A673 (cell line): ENCODE data around the gene SHISA7.

Source experiments
- EZH2 ChIP-seq: fragments of 200-600 bp; sonication (generic); IDR thresholded peaks from 2 replicates; pipeline ENCODE4 v1.6.1; 2017; ENCODE audit warnings: borderline replicate concordance, low read depth, mild to moderate bottlenecking, mixed read lengths, antibody characterized with exemption, low read length; ENCODE audit not compliant: poor library complexity, severe bottlenecking
- TF ChIP-seq, protein P1 (sequence below): fragments of 300-800, 200-600 bp; sonication (generic); conservative IDR thresholded peaks from 2 replicates; pipeline ENCODE4 v1.5.1; 2017; ENCODE audit warnings: low read depth, mild to moderate bottlenecking, antibody characterized with exemption, low read length, moderate library complexity, mixed read lengths

DNA sequence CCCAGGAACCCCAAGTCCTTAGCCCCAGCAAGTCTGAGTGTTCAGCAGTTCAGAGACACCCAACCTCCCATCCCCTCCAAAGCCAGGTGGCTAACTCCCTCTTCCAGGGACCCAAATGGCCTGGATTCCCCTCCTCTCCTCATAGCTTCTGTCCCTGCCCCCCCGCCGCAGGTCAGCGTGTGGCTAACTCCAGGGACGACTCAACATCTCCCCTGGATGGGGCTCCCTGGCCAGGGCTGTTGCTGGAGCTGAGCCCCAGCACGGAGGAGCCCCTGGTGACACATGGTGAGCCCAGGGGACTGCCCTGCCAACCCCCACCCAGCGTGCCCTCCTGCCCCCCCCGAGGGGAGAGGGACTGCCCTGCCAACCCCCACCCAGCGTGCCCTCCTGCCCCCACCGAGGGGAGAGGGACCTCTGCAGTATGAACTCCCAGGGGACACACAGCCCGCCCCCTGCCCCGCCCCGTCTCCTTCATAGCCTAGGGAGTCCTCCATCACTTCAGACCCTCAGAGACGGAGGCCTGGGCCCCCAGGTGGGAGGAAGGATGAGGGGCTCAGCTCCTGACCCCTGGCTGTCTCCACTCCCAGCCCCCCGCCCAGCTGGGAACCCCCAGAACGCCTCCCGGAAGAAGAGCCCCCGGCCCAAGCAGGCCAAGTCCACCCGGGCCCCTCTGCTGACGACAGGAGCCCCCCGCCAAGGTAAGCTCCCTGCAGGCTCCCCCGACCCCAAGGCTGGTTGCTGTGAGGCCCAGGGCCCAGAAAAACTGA lies 46.8 kb upstream of the SHISA7 start:
- TF ChIP-seq, protein P1, sequence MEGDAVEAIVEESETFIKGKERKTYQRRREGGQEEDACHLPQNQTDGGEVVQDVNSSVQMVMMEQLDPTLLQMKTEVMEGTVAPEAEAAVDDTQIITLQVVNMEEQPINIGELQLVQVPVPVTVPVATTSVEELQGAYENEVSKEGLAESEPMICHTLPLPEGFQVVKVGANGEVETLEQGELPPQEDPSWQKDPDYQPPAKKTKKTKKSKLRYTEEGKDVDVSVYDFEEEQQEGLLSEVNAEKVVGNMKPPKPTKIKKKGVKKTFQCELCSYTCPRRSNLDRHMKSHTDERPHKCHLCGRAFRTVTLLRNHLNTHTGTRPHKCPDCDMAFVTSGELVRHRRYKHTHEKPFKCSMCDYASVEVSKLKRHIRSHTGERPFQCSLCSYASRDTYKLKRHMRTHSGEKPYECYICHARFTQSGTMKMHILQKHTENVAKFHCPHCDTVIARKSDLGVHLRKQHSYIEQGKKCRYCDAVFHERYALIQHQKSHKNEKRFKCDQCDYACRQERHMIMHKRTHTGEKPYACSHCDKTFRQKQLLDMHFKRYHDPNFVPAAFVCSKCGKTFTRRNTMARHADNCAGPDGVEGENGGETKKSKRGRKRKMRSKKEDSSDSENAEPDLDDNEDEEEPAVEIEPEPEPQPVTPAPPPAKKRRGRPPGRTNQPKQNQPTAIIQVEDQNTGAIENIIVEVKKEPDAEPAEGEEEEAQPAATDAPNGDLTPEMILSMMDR: no peak
- TF ChIP-seq EZH2: no peak
